Right lobe of liver (tissue), 4 donors: ENCODE data around the gene NT5DC3.

Source experiments
- CTCF ChIP-seq, 4 donors: fragments of 200-600 bp in 3 of 4; fragments of 450-650 bp in 1 of 4; IDR thresholded peaks; one replicate each; pipeline versions ENCODE4 v1.5.1 to v1.8.0; 2016 to 2022; ENCODE audit warnings: antibody characterized with exemption in 4 of 4, mild to moderate bottlenecking in 2 of 4
- POLR2A ChIP-seq: fragments of 450-650 bp; IDR thresholded peaks from one replicate; pipeline ENCODE4 v1.6.1; 2017; ENCODE audit warnings: antibody characterized with exemption, mild to moderate bottlenecking
- donor health status: DM: no; HTN: no; CAD: no.
- donor health status: DM: no; HTN: no; CAD: no.
- donor health status: DM: no; HTN: yes; CAD: no.

- TF ChIP-seq CTCF (IDR thresholded peaks at IDR 0.05): no peak
- TF ChIP-seq POLR2A: no peak
Observed at GRCh38 chr12:103882861-103883596, 42.0 kb upstream of the NT5DC3 start.
